ENCODE measurements around the gene PAPPA2.

Gene PAPPA2

GRCh38 chr1:176809292-176809691, 346.3 kb downstream of the PAPPA2 start:
- no peak overlapping the region for H3K4me3 ChIP-seq (ENCODE audit: insufficient read depth, low read length, poor library complexity, severe bottlenecking)
- no peaks in the 10 kb centered on the region for H3K9me3 ChIP-seq (ENCODE audit: insufficient read depth, low read length)
- no peaks in the 10 kb centered on the region for H3F3A ChIP-seq (ENCODE audit: insufficient read depth)
- no peak overlapping the region for H3K4me2 ChIP-seq (ENCODE audit: low read depth, low read length, poor library complexity, severe bottlenecking)
- no peaks in the 10 kb centered on the region for H3K9me2 ChIP-seq (replicated peaks; ENCODE audit: insufficient read depth, low read length)
- no peaks in the 10 kb centered on the region for H3K36me3 ChIP-seq (ENCODE audit: low read length)
- H3K79me2 ChIP-seq (ENCODE audit: insufficient read depth, low read length) = no peaks in the 10 kb centered on the region
- H3K27ac ChIP-seq (ENCODE audit: low read depth, low read length) = no peak overlapping the region
- no peaks in the 10 kb centered on the region for H3K27me3 ChIP-seq (ENCODE audit: low read length)
- H3K9ac ChIP-seq (ENCODE audit: low read length) = no peak overlapping the region
- TF ChIP-seq CTCF (IDR thresholded peaks at IDR 0.05; ENCODE audit: insufficient read depth, low read length, poor library complexity, severe bottlenecking) (no peak), EZH2phosphoT487 (conservative IDR thresholded peaks at IDR 0.05; ENCODE audit: low read length) (no peak)
- no peaks in the 10 kb centered on the region for H4K20me1 ChIP-seq (ENCODE audit: low read depth, low read length)
- H2AFZ ChIP-seq (ENCODE audit: low read depth, low read length, severe bottlenecking) = no peak overlapping the region

- Histone ChIP-seq H3K9me2 (replicated peaks; ENCODE audit: insufficient read depth, low read length) (no peaks in the 10 kb centered on the region), H3K4me3 (ENCODE audit: insufficient read depth, low read length, poor library complexity, severe bottlenecking) (no peak overlapping the region), H3K9me3 (ENCODE audit: insufficient read depth, low read length) (no peaks in the 10 kb centered on the region), H3K79me2 (ENCODE audit: insufficient read depth, low read length) (no peaks in the 10 kb centered on the region), H4K20me1 (ENCODE audit: low read depth, low read length) (no peaks in the 10 kb centered on the region), H3K9ac (ENCODE audit: low read length) (no peak overlapping the region), H3K4me2 (ENCODE audit: low read depth, low read length, poor library complexity, severe bottlenecking) (no peak overlapping the region), H2AFZ (ENCODE audit: low read depth, low read length, severe bottlenecking) (no peak overlapping the region), H3F3A (ENCODE audit: insufficient read depth) (no peaks in the 10 kb centered on the region), H3K27me3 (ENCODE audit: low read length) (no peaks in the 10 kb centered on the region), H3K36me3 (ENCODE audit: low read length) (no peaks in the 10 kb centered on the region), H3K27ac (ENCODE audit: low read depth, low read length) (no peak overlapping the region)
- TF ChIP-seq CTCF (IDR thresholded peaks at IDR 0.05; ENCODE audit: insufficient read depth, low read length, poor library complexity, severe bottlenecking) = no peak
- no peak for TF ChIP-seq EZH2phosphoT487 (conservative IDR thresholded peaks at IDR 0.05; ENCODE audit: low read length)
Observed at GRCh38 chr1:176811511-176812288, 348.7 kb downstream of the PAPPA2 start.

DNA sequence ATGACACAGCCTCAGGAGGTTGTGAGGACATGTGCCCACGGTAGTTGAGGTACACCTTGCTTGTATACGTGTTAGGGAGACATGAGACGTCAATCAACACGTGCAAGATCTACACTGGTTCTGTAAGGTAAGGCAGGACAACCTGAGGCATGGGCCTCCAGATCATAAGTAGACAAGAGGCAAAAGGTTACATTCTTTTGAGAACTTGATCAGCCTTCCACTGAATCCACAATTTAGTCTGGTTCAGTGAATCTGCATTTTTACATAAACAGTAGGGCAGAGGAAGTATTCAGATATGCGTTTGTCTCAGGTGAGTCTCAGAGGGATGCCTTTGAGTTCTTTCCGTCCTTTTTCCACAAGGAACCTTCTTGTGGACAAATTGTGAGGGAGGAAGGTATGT, 352.6 kb downstream of the PAPPA2 start:
- Histone ChIP-seq H3K36me3 (ENCODE audit: low read length) (no peaks in the 10 kb centered on the region), H3K9ac (ENCODE audit: low read length) (no peak overlapping the region)

More for the DNA sequence above, 352.6 kb downstream of the PAPPA2 start:
- Histone ChIP-seq H3K4me3 (ENCODE audit: insufficient read depth, low read length, poor library complexity, severe bottlenecking) (no peak overlapping the region), H3K27ac (ENCODE audit: low read depth, low read length) (no peak overlapping the region), H3K27me3 (ENCODE audit: low read length) (no peaks in the 10 kb centered on the region), H3K9me2 (replicated peaks; ENCODE audit: insufficient read depth, low read length) (no peaks in the 10 kb centered on the region), H3K4me2 (ENCODE audit: low read depth, low read length, poor library complexity, severe bottlenecking) (no peak overlapping the region), H4K20me1 (ENCODE audit: low read depth, low read length) (no peaks in the 10 kb centered on the region), H3K9me3 (ENCODE audit: insufficient read depth, low read length) (no peaks in the 10 kb centered on the region), H3F3A (ENCODE audit: insufficient read depth) (no peaks in the 10 kb centered on the region), H2AFZ (ENCODE audit: low read depth, low read length, severe bottlenecking) (no peak overlapping the region), H3K79me2 (ENCODE audit: insufficient read depth, low read length) (no peaks in the 10 kb centered on the region)
- TF ChIP-seq CTCF (IDR thresholded peaks at IDR 0.05; ENCODE audit: insufficient read depth, low read length, poor library complexity, severe bottlenecking) (no peak), EZH2phosphoT487 (conservative IDR thresholded peaks at IDR 0.05; ENCODE audit: low read length) (no peak)
